ENCODE results near the gene LHPP. TPM values are rescaled to one million over a fixed set of nuclear protein-coding genes. Genes with fewer than 3 reads are reported as not detected.
"Not testable (repeated sequence)": the region's sequence is repeated elsewhere in the genome, so short reads cannot be mapped to it uniquely, and the experiment has no call there.

The LHPP gene
- total and polyA plus RNA-seq, 10 donors, result 16.8 to 36.8 (median 23.5) TPM

- peaks cover 7 to 37% (median 19%) of the 10 kb centered on the region in 6 donors for H3K4me1 ChIP-seq
- H3K27ac ChIP-seq, result no peak overlapping the region
- intact Hi-C loops (cut with DNase I; ENCODE audit: low total_unique reads), result no loop called here
- peaks cover 0 to 7% (median 0%) of the 10 kb centered on the region in 8 donors for H3K9me3 ChIP-seq
- no peaks in the 10 kb centered on the region for H3K36me3 ChIP-seq
- 87 to 92% (median 90%) methylated on average over 11 of the region's 11 CpGs for WGBS, 5 donors
- no peak overlapping the region for H3K4me3 ChIP-seq
- no peaks in the 10 kb centered on the region for H3K27me3 ChIP-seq (replicated peaks in 1 of 7)
- DNase-seq, result peak; percentile 72
- no peak for TF ChIP-seq CTCF (IDR thresholded peaks at IDR 0.05 in 8 of 11, conservative IDR thresholded peaks at IDR 0.05 in 3 of 11)
- no peak for TF ChIP-seq POLR2A (IDR thresholded peaks at IDR 0.05)
- TF ChIP-seq POLR2AphosphoS5 (IDR thresholded peaks at IDR 0.05), result no peak
These were observed 126.2 kb downstream of the LHPP start for GRCh38 chr10:124587811-124588211.

GRCh38 chr10:124588341-124588735 lies 126.7 kb downstream of the LHPP start:
- peak; percentile 54 for DNase-seq
- not testable (repeated sequence) for H3K9me3 ChIP-seq

GRCh38 chr10:124588736-124589490 lies 127.3 kb downstream of the LHPP start:
- peaks cover 7 to 37% (median 19%) of the 10 kb centered on the region in 6 donors for H3K4me1 ChIP-seq
- no peak overlapping the region for H3K4me3 ChIP-seq
- DNase-seq, result peak; percentile 68
- H3K36me3 ChIP-seq, result no peaks in the 10 kb centered on the region
- H3K9me3 ChIP-seq, result peaks cover 0 to 7% (median 0%) of the 10 kb centered on the region in 8 donors
- 27 to 39% (median 31%) methylated on average over 15 of the region's 15 CpGs for WGBS, 5 donors
- TF ChIP-seq POLR2A (IDR thresholded peaks at IDR 0.05) (no peak), CTCF (IDR thresholded peaks at IDR 0.05 in 8 of 11, conservative IDR thresholded peaks at IDR 0.05 in 3 of 11) (no peak), POLR2AphosphoS5 (IDR thresholded peaks at IDR 0.05) (no peak)
- intact Hi-C loops (cut with DNase I; ENCODE audit: low total_unique reads), result no loop called here
- no peaks in the 10 kb centered on the region for H3K27me3 ChIP-seq (replicated peaks in 1 of 7)
- no peak overlapping the region for H3K27ac ChIP-seq

More at GRCh38 chr10:124588341-124588735, 126.7 kb downstream of the LHPP start:
- H3K27me3 ChIP-seq (replicated peaks in 1 of 7); H3K36me3 ChIP-seq; H3K4me3 ChIP-seq; H3K27ac ChIP-seq; intact Hi-C loops (cut with DNase I; ENCODE audit: low total_unique reads): not testable (repeated sequence)
- WGBS, 5 donors, result 76 to 92% (median 81%) methylated on average over 6 of the region's 6 CpGs
- H3K4me1 ChIP-seq, result peaks cover 7 to 37% (median 19%) of the 10 kb centered on the region in 6 donors

GRCh38 chr10:124589491-124590041 lies 127.9 kb downstream of the LHPP start:
- no peak for TF ChIP-seq POLR2AphosphoS5 (IDR thresholded peaks at IDR 0.05)
- Histone ChIP-seq H3K4me3 (no peak overlapping the region), H3K4me1 (peaks cover 7 to 37% (median 19%) of the 10 kb centered on the region in 6 donors), H3K27ac (no peak overlapping the region), H3K9me3 (peaks cover 0 to 7% (median 0%) of the 10 kb centered on the region in 8 donors), H3K27me3 (replicated peaks in 1 of 7) (no peaks in the 10 kb centered on the region), H3K36me3 (no peaks in the 10 kb centered on the region)
- peak; percentile 71 for DNase-seq
- WGBS, 5 donors, result 80 to 89% (median 84%) methylated on average over 22 to 24 of the region's 24 CpGs
- intact Hi-C loops (cut with DNase I; ENCODE audit: low total_unique reads), result no loop called here

Measured in spleen (tissue), 11 donors.